NB4 (cell line): Measurements from ENCODE around the gene FANCE.

Experiments
- MYC ChIP-seq: IDR thresholded peaks from 2 replicates; pipeline ENCODE4 v1.6.1; 2011; ENCODE audit warnings: low read depth, low read length
- POLR2A ChIP-seq: IDR thresholded peaks from 2 replicates; pipeline ENCODE4 v1.6.1; 2011; ENCODE audit warnings: mild to moderate bottlenecking; ENCODE audit not compliant: insufficient read length; ENCODE audit errors: extremely low read depth
- TF ChIP-seq, protein P1 (sequence below): IDR thresholded peaks from one replicate; pipeline ENCODE4 v1.5.1; 2012; ENCODE audit warnings: low read depth, low read length
- TF ChIP-seq, protein P2 (sequence below): IDR thresholded peaks from 2 replicates; pipeline ENCODE4 v1.6.1; 2011; ENCODE audit warnings: low read depth, low read length

DNA sequence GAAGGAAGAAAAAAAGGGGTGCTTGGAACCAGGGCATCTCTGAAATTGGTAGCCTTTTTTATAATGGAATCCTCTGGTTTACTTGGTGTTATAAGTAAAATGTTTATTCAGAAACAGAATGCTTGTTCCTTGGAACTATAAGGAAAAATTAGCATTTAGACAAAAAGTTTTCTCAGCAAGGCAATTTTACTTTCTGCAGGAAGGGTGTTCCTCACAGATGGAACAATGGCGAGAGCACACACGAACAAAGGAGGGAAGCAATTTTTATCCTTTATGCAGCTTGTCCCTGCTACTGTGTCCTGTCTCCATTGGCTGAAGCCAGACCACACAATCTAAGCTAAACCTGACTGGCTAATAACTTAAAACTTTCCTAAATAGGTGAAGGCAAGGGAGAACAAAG lies 22.7 kb upstream of the FANCE start:
- TF ChIP-seq POLR2A = no peak
- TF ChIP-seq, protein P1, sequence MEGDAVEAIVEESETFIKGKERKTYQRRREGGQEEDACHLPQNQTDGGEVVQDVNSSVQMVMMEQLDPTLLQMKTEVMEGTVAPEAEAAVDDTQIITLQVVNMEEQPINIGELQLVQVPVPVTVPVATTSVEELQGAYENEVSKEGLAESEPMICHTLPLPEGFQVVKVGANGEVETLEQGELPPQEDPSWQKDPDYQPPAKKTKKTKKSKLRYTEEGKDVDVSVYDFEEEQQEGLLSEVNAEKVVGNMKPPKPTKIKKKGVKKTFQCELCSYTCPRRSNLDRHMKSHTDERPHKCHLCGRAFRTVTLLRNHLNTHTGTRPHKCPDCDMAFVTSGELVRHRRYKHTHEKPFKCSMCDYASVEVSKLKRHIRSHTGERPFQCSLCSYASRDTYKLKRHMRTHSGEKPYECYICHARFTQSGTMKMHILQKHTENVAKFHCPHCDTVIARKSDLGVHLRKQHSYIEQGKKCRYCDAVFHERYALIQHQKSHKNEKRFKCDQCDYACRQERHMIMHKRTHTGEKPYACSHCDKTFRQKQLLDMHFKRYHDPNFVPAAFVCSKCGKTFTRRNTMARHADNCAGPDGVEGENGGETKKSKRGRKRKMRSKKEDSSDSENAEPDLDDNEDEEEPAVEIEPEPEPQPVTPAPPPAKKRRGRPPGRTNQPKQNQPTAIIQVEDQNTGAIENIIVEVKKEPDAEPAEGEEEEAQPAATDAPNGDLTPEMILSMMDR = no peak
- TF ChIP-seq, protein P2, sequence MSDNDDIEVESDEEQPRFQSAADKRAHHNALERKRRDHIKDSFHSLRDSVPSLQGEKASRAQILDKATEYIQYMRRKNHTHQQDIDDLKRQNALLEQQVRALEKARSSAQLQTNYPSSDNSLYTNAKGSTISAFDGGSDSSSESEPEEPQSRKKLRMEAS = no peak
- TF ChIP-seq MYC = no peak
